RWPE1 (cell line): Measurements from ENCODE around the gene TSSK3.

Experiments used
- CTCF ChIA-PET: fragments of 350-600 bp; sonication (Branson Sonifier 250); formaldehyde crosslinking; extraction: SDS; loops from one replicate; lab custom pipeline; 2021; lab: Yijun Ruan, JAX
- POLR2A ChIA-PET: fragments of 400-600 bp; formaldehyde crosslinking; extraction: SDS; loops from one replicate; lab custom pipeline; 2020; ENCODE audit warnings: antibody characterized with exemption; ENCODE audit not compliant: low non-redundant PET; lab: Yijun Ruan, JAX
- DNase-seq: peaks from one replicate; pipeline ENCODE4 v3.0.0; 2012; ENCODE audit warnings: low spot score
- H3K27ac ChIP-seq: fragments of 450-650 bp; 2 replicates; pipeline ENCODE4 v1.5.1; 2017
- TF ChIP-seq, protein P1 (sequence below): fragments of 450-650 bp; conservative IDR thresholded peaks from 2 replicates; pipeline ENCODE4 v1.5.1; 2017; ENCODE audit warnings: low read depth, mild to moderate bottlenecking

TSSK3 gene

DNA sequence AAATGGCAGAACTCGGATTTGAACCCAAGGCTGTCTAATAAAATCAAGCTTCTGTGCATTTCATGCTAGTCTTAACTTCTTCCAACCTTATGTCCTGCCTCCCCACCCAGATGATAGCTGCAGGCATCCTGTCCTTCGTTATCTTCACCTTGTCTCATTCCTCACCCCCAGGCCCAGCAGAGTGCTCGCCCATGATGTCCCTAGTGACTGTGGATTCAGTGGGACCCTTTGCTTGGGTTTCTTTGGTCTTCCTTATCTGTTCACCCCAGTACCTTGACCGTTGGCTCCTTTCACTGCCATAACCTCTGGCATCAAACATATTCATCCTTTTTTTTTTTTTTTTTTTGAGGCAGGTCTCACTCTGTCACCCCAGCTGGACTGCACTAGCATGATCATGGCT is 37.5 kb downstream of the TSSK3 start:
- CTCF ChIA-PET = interaction anchor here (0.6 to 0.7 kb wide), 2 partner anchors 264 to 598 kb away, joined by 5 read pairs; no protein-coding TSS in a partner anchor
- no peak for DNase-seq
- TF ChIP-seq, protein P1, sequence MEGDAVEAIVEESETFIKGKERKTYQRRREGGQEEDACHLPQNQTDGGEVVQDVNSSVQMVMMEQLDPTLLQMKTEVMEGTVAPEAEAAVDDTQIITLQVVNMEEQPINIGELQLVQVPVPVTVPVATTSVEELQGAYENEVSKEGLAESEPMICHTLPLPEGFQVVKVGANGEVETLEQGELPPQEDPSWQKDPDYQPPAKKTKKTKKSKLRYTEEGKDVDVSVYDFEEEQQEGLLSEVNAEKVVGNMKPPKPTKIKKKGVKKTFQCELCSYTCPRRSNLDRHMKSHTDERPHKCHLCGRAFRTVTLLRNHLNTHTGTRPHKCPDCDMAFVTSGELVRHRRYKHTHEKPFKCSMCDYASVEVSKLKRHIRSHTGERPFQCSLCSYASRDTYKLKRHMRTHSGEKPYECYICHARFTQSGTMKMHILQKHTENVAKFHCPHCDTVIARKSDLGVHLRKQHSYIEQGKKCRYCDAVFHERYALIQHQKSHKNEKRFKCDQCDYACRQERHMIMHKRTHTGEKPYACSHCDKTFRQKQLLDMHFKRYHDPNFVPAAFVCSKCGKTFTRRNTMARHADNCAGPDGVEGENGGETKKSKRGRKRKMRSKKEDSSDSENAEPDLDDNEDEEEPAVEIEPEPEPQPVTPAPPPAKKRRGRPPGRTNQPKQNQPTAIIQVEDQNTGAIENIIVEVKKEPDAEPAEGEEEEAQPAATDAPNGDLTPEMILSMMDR = no peak
- POLR2A ChIA-PET = interaction anchor here (0.7 kb wide), 1 partner anchor 1071 kb away, joined by 4 read pairs; no protein-coding TSS in a partner anchor
- H3K27ac ChIP-seq = no peak overlapping the region

GRCh38 chr1:32400876-32401631 is 38.7 kb downstream of the TSSK3 start:
- TF ChIP-seq, protein P1 = peak; percentile 91
- POLR2A ChIA-PET = interaction anchor here (0.5 kb wide), 1 partner anchor 24 kb away, joined by 3 read pairs; no protein-coding TSS in a partner anchor
- peak overlapping the region; percentile 81 for H3K27ac ChIP-seq
- CTCF ChIA-PET = interaction anchor here (0.5 to 1.5 kb wide), 23 partner anchors 11 to 685 kb away, joined by 3 to 13 read pairs (median 4); partner anchors contain the start of gene MARCKSL1
- peak; percentile 90 for DNase-seq

DNA sequence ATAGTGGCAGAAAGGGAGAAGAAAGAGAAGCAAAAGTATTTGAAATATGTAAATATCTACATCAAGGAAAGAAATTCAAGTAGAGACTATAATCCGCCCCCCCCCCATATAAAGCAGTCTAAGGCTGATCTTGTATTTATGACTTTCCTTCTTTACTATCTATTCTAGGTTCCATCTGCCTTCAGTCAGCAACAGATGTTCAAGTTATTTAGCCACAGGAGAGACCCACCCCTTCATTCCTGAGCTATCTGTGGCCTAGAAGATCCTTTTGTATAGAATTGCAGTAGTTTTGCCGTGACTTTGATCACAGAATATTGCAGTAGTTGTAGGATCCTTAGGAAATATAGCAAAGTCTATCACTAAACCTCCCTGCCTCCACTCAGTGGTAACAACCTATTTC is 42.6 kb downstream of the TSSK3 start:
- POLR2A ChIA-PET = interaction anchor here (0.6 kb wide), 1 partner anchor 179 kb away, joined by 3 read pairs; no protein-coding TSS in a partner anchor
- CTCF ChIA-PET = no interaction called here
- H3K27ac ChIP-seq = no peak overlapping the region
- DNase-seq = no peak
- TF ChIP-seq, protein P1 = no peak

GRCh38 chr1:32405672-32406467 is 43.5 kb downstream of the TSSK3 start:
- no peak overlapping the region for H3K27ac ChIP-seq
- CTCF ChIA-PET = no interaction called here
- DNase-seq = no peak
- TF ChIP-seq, protein P1 = no peak
- POLR2A ChIA-PET = interaction anchor here (0.7 kb wide), 1 partner anchor 431 kb away, joined by 3 read pairs; no protein-coding TSS in a partner anchor

DNA sequence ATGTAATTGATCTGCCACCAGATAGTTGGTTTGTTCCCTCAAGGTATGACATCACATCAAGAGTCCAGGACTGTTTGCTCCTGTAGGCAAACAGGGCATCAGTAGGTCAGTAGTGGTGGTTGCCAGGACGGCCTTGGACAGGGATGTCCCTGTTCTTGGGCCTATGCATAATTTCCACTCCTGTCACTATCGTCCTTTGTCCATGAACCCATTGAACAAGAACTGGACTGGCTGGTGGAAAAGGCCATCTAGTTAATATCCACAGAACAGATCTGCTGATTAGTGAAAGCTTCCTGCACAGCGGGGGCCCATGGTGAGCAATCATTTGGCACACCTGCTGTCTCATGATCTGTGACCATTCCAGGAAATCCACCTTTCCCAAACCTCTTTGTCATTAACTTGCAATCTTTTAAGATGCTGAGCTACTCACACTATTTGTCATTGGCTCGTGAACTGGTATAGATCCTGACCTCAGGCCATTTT is 44.3 kb downstream of the TSSK3 start:
- TF ChIP-seq, protein P1 = no peak
- ChIA-PET POLR2A (no interaction called here), CTCF (no interaction called here)
- no peak for DNase-seq
- H3K27ac ChIP-seq = no peak overlapping the region

DNA sequence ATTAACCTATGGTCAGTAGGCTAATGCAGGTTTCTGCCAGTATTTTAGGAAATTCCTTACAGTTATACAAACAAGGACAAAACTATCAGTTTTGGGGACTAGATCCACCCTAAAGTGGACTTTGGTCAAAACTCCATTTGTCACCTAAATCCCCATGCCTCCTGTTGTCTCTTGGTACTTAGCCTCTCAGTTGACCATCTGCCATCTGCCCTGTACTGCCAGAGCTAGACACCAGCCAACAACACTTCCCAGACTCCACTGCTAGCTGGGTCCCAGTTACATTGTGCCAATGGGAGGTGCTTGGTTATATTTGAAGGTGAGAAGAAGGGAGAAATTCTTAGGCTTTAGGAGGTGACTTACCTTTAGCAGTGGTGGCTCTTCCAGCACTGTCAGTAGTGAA is 48.9 kb downstream of the TSSK3 start:
- ChIA-PET POLR2A (no interaction called here), CTCF (no interaction called here)
- TF ChIP-seq, protein P1 = no peak
- no peak overlapping the region for H3K27ac ChIP-seq
- no peak for DNase-seq
